ENCODE measurements around the gene SBF2.

SBF2 gene

GRCh38 chr11:10322830-10323792, 29.1 kb upstream of the SBF2 start:
- TF ChIP-seq CTCF (IDR thresholded peaks at IDR 0.05; ENCODE audit: insufficient read depth, low read depth, low read length, missing control alignments) = peak; percentile 33
- peak; percentile 83 for DNase-seq (ENCODE audit: low read depth)
- no peak overlapping the region for H3K4me3 ChIP-seq (ENCODE audit: low read length)

- DNase-seq (ENCODE audit: low read depth) = no peak
- TF ChIP-seq CTCF (IDR thresholded peaks at IDR 0.05; ENCODE audit: insufficient read depth, low read depth, low read length, missing control alignments) = no peak
- no peak overlapping the region for H3K4me3 ChIP-seq (ENCODE audit: low read length)
These were observed 28.4 kb upstream of the SBF2 start for GRCh38 chr11:10322401-10322800.

GRCh38 chr11:10320736-10321465, 26.9 kb upstream of the SBF2 start:
- DNase-seq (ENCODE audit: low read depth) = no peak
- TF ChIP-seq CTCF (IDR thresholded peaks at IDR 0.05; ENCODE audit: insufficient read depth, low read depth, low read length, missing control alignments) = no peak
- no peak overlapping the region for H3K4me3 ChIP-seq (ENCODE audit: low read length)

- no peak for DNase-seq (ENCODE audit: low read depth)
- no peak overlapping the region for H3K4me3 ChIP-seq (ENCODE audit: low read length)
- TF ChIP-seq CTCF (IDR thresholded peaks at IDR 0.05; ENCODE audit: insufficient read depth, low read depth, low read length, missing control alignments) = no peak
These were observed 25.9 kb upstream of the SBF2 start for GRCh38 chr11:10319702-10320558.

- no peak overlapping the region for H3K4me3 ChIP-seq (ENCODE audit: low read length)
- no peak for DNase-seq (ENCODE audit: low read depth)
- TF ChIP-seq CTCF (IDR thresholded peaks at IDR 0.05; ENCODE audit: insufficient read depth, low read depth, low read length, missing control alignments) = no peak
These were observed 24.4 kb upstream of the SBF2 start for GRCh38 chr11:10318527-10318802.

GRCh38 chr11:10317776-10318526, 23.9 kb upstream of the SBF2 start:
- no peak for DNase-seq (ENCODE audit: low read depth)
- TF ChIP-seq CTCF (IDR thresholded peaks at IDR 0.05; ENCODE audit: insufficient read depth, low read depth, low read length, missing control alignments) = no peak
- no peak overlapping the region for H3K4me3 ChIP-seq (ENCODE audit: low read length)
